Liver (tissue), 9 donors: ENCODE measurements around the gene GAS7. TPM values are rescaled to one million over a fixed set of nuclear protein-coding genes. Genes with fewer than 3 reads are reported as not detected.

Experiments used
- DNase-seq: peaks from one replicate; pipeline ENCODE4 v3.0.0-alpha.2; 2017; ENCODE audit warnings: low spot score
- H3K27ac ChIP-seq, 2 donors: one replicate each; pipeline ENCODE4 v1.7.0; 2013; ENCODE audit warnings: inconsistent platforms in 2 of 2, low read length in 2 of 2, control low read depth in 1 of 2, low read depth in 1 of 2, mild to moderate bottlenecking in 1 of 2
- H3K27me3 ChIP-seq, 4 donors: one replicate each; pipeline versions ENCODE4 v1.6.1 to v1.7.0; 2013; ENCODE audit warnings: low read length in 3 of 4, inconsistent platforms in 1 of 4, mild to moderate bottlenecking in 1 of 4, moderate library complexity in 1 of 4; ENCODE audit not compliant: control insufficient read depth in 4 of 4, insufficient read depth in 4 of 4
- H3K36me3 ChIP-seq, 4 donors: one replicate each; pipeline versions ENCODE4 v1.6.1 to v1.7.0; 2013; ENCODE audit warnings: low read length in 3 of 4, mild to moderate bottlenecking in 3 of 4, low read depth in 1 of 4, moderate library complexity in 1 of 4; ENCODE audit not compliant: control insufficient read depth in 4 of 4, insufficient read depth in 3 of 4
- H3K4me1 ChIP-seq, 4 donors: one replicate each; pipeline versions ENCODE4 v1.6.1 to v1.7.0; 2013; ENCODE audit warnings: low read length in 3 of 4, mild to moderate bottlenecking in 3 of 4, moderate library complexity in 1 of 4; ENCODE audit not compliant: control insufficient read depth in 4 of 4, insufficient read depth in 4 of 4
- H3K4me3 ChIP-seq, 3 donors: one replicate each; pipeline versions ENCODE4 v1.6.1 to v1.7.0; 2013; ENCODE audit warnings: low read length in 3 of 3, control low read depth in 1 of 3, low read depth in 1 of 3, mild to moderate bottlenecking in 1 of 3
- H3K9ac ChIP-seq, 2 donors: one replicate each; pipeline ENCODE4 v1.7.0; 2013; ENCODE audit warnings: low read length in 2 of 2, mild to moderate bottlenecking in 2 of 2, moderate library complexity in 2 of 2, control low read depth in 1 of 2, low read depth in 1 of 2
- H3K9me3 ChIP-seq, 4 donors: one replicate each; pipeline versions ENCODE4 v1.6.1 to v1.7.0; 2013; ENCODE audit warnings: low read length in 3 of 4; ENCODE audit not compliant: control insufficient read depth in 4 of 4
- ATF3 ChIP-seq: IDR thresholded peaks from 2 replicates; pipeline ENCODE4 v1.6.1; 2016; ENCODE audit warnings: antibody characterized with exemption
- EGR1 ChIP-seq, 2 donors: IDR thresholded peaks; 2 replicates each; pipeline ENCODE4 v1.6.1; 2016 to 2018; ENCODE audit warnings: antibody characterized with exemption in 2 of 2, low read depth in 2 of 2
- FOXA2 ChIP-seq: IDR thresholded peaks from 2 replicates; pipeline ENCODE4 v1.6.1; 2016; ENCODE audit warnings: antibody characterized with exemption
- HNF4A ChIP-seq, 2 donors: conservative IDR thresholded peaks; 2 replicates each; pipeline ENCODE4 v1.6.1; 2016; ENCODE audit warnings: antibody characterized with exemption in 2 of 2, mild to moderate bottlenecking in 2 of 2
- JUND ChIP-seq, 2 donors: IDR thresholded peaks; 2 replicates each; pipeline ENCODE4 v1.6.1; 2016; ENCODE audit warnings: antibody characterized with exemption in 2 of 2
- MAX ChIP-seq: IDR thresholded peaks from 2 replicates; pipeline ENCODE4 v1.6.1; 2016; ENCODE audit warnings: antibody characterized with exemption
- RAD21 ChIP-seq, 2 donors: IDR thresholded peaks; 2 replicates each; pipeline ENCODE4 v1.6.1; 2016; ENCODE audit warnings: antibody characterized with exemption in 2 of 2, mild to moderate bottlenecking in 2 of 2
- TAF1 ChIP-seq: conservative IDR thresholded peaks from 2 replicates; pipeline ENCODE4 v1.6.1; 2016; ENCODE audit warnings: antibody characterized with exemption, mild to moderate bottlenecking
- WGBS: extraction: QIAGEN DNeasy Blood & Tissue Kit; methylation state at CpG from one replicate; pipeline ENCODE4 v1.1.7; 2013; 5-methylcytosine and 5-hydroxymethylcytosine counted together
- polyA plus RNA-seq, 2 donors: library from polyadenylated mRNA; stranded (reverse) in 1 of 2; unstranded in 1 of 2; fragments of 200-250 nt in 1 of 2; fragments of >200 nt in 1 of 2; fragmentation: Nextera tagmentation in 1 of 2; extraction: Ambion mirVana in 1 of 2; gene quantifications; one replicate each; pipeline versions ENCODE4 v1.2.1 to v1.2.3, GENCODE V29; 2013 to 2015
- total RNA-seq, 2 donors: library from RNA; depleted of rRNA; stranded (reverse); fragments of >200 nt; gene quantifications; one replicate each; pipeline ENCODE4 v1.2.3, GENCODE V29; 2014
- donor health status: healthy.
- donor health status: healthy.
- donor health status: healthy.
- donor health status: healthy.
- donor health status: healthy.

The GAS7 gene
- total and polyA plus RNA-seq, 4 donors = 0.79 to 6.1 (median 2.5) TPM

GRCh38 chr17:10050597-10051101, 147.8 kb downstream of the GAS7 start:
- Histone ChIP-seq H3K4me1 (no peaks in the 10 kb centered on the region), H3K9me3 (no peaks in the 10 kb centered on the region), H3K27me3 (no peaks in the 10 kb centered on the region), H3K4me3 (no peak overlapping the region), H3K27ac (no peak overlapping the region), H3K9ac (no peak overlapping the region), H3K36me3 (no peaks in the 10 kb centered on the region)
- TF ChIP-seq EGR1 (IDR thresholded peaks at IDR 0.05; ENCODE audit: low read depth in 2 of 2) (no peak), FOXA2 (no peak), MAX (no peak), RAD21 (IDR thresholded peaks at IDR 0.05) (no peak), ATF3 (no peak), TAF1 (no peak)
- no peak for DNase-seq
- 57% methylated on average over 3 of the region's 3 CpGs for WGBS

- H3K9ac ChIP-seq = no peak overlapping the region
- H3K27me3 ChIP-seq = no peaks in the 10 kb centered on the region
- no peaks in the 10 kb centered on the region for H3K9me3 ChIP-seq
- no peak for TF ChIP-seq MAX
- TF ChIP-seq HNF4A (conservative IDR thresholded peaks at IDR 0.05) = no peak
- H3K36me3 ChIP-seq = no peaks in the 10 kb centered on the region
- no peak overlapping the region for H3K4me3 ChIP-seq
- 78% methylated on average over 7 of the region's 7 CpGs for WGBS
- H3K27ac ChIP-seq = no peak overlapping the region
- no peaks in the 10 kb centered on the region for H3K4me1 ChIP-seq
- DNase-seq = no peak
Observed at GRCh38 chr17:10048629-10049350, 149.6 kb downstream of the GAS7 start.

- no peaks in the 10 kb centered on the region for H3K9me3 ChIP-seq
- no peak overlapping the region for H3K9ac ChIP-seq
- TF ChIP-seq FOXA2 = no peak
- no peak for TF ChIP-seq ATF3
- TF ChIP-seq JUND (IDR thresholded peaks at IDR 0.05) = no peak
- H3K27ac ChIP-seq = no peak overlapping the region
- 55% methylated on average over 13 of the region's 13 CpGs for WGBS
- H3K36me3 ChIP-seq = no peaks in the 10 kb centered on the region
- H3K27me3 ChIP-seq = no peaks in the 10 kb centered on the region
- no peak overlapping the region for H3K4me3 ChIP-seq
- no peak for DNase-seq
- H3K4me1 ChIP-seq = no peaks in the 10 kb centered on the region
Observed at GRCh38 chr17:10046786-10047785, 151.3 kb downstream of the GAS7 start.
